ENCODE results near the gene METTL14.

The METTL14 gene

DNA sequence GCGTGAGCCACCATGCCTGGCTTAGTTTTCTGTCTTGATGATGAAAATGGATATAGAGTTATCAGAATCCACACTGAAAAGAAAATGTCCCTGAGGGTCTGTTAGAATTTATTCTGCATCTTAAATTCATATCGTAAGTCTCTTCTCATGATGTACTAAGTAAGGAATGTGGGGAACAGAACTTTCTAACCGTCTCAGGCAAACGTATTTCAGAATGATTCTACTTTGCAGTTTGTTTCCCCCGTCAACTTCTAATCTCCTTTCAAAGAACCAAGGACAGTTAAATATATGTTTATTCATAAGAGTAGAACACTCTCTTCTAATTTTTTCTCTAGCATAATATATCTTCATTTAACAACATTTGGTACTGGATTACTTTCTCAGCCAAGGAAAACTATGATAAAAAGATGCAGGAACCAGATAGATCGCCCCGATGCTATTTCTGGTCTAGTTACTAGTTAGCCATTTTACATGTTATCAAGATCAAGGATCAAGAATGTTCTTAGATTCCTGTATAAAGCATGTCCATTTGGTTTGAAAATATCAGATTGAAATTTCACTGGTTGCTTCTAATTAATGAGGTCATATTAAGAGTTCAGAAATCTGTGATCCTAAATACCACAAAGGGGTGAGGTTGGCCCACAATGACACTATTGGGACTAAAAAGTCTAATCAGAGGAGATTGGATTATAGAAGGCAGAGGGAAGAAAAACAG lies 49.5 kb downstream of the METTL14 start:
- TF ChIP-seq, protein P1, sequence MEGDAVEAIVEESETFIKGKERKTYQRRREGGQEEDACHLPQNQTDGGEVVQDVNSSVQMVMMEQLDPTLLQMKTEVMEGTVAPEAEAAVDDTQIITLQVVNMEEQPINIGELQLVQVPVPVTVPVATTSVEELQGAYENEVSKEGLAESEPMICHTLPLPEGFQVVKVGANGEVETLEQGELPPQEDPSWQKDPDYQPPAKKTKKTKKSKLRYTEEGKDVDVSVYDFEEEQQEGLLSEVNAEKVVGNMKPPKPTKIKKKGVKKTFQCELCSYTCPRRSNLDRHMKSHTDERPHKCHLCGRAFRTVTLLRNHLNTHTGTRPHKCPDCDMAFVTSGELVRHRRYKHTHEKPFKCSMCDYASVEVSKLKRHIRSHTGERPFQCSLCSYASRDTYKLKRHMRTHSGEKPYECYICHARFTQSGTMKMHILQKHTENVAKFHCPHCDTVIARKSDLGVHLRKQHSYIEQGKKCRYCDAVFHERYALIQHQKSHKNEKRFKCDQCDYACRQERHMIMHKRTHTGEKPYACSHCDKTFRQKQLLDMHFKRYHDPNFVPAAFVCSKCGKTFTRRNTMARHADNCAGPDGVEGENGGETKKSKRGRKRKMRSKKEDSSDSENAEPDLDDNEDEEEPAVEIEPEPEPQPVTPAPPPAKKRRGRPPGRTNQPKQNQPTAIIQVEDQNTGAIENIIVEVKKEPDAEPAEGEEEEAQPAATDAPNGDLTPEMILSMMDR (IDR thresholded peaks at IDR 0.05; ENCODE audit: low read length, missing control alignments) = no peak
- no peak overlapping the region for H3K4me3 ChIP-seq (replicated peaks; ENCODE audit: low read depth, low read length)
- DNase-seq (ENCODE audit: low read depth) = no peak

DNA sequence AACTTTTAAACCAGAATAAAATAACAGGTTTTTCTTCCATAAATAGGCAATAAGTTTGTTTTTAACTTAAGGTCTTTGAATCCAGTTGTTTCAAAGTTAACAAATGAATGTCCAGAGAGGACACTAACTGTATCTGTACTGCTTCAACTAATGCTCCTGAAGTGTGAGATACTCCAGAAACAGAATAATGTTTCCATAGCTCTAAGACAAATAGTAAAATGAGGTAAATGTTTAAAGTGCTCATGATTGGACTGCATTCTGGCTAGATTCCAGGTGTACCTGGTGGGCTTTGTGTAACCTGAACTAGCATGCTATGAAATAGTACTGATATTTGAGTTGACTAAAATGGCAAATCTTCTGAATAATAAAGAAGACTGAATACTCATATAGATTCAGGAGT lies 51.7 kb downstream of the METTL14 start:
- no peak overlapping the region for H3K4me3 ChIP-seq (replicated peaks; ENCODE audit: low read depth, low read length)
- TF ChIP-seq, protein P1 (IDR thresholded peaks at IDR 0.05; ENCODE audit: low read length, missing control alignments) = no peak
- DNase-seq (ENCODE audit: low read depth) = no peak

DNA sequence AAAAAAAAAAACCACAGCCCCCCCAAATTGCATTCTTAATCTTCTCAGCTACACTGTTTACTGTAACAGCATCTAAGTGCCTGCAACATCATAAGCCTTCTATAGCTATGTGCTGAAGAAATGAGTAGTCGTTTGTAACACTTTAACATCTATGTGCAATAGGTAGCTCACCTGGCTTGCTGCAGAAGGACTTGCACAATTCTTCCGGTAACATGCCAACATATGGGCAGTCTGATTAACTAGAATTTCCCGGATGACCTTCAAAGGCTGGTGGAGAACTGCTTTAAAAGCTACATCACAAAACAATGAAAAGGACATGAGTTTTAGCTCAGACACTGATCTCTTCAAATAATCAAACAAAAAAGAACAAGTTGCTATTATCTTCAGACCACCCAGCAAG lies 52.9 kb downstream of the METTL14 start:
- DNase-seq (ENCODE audit: low read depth) = no peak
- no peak overlapping the region for H3K4me3 ChIP-seq (replicated peaks; ENCODE audit: low read depth, low read length)
- TF ChIP-seq, protein P1 (IDR thresholded peaks at IDR 0.05; ENCODE audit: low read length, missing control alignments) = no peak

DNA sequence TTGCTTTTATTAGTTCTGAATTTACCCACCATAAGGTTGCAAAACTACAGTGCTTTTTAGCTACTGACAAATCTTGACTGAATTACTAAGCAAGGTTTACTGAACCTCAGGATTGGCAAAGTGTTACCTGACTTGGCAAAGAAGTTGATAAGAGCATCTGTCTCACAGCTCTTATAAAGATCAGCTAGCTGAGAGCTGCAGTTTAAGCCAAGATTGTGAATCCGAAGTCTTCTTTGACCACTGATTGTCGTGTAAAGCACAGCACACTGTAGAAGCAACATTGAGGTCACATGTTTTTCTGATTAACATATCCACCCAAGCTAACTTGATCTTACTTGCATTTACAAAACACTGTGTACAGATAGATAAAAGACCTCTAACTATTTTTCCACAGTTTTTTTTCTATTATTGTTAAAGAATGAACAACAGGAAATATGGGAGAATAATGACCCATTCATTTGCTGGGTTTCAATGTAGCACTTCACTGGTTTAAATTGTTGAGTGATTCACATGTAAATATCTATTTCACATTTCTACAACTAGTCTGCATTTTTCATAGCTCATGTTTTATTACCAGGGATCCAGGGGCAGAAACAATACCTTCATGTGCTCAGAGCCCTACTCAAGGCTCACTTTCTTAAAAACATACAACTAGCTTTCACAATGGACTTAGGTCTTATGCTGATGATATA lies 54.0 kb downstream of the METTL14 start:
- TF ChIP-seq, protein P1 (IDR thresholded peaks at IDR 0.05; ENCODE audit: low read length, missing control alignments) = no peak
- no peak overlapping the region for H3K4me3 ChIP-seq (replicated peaks; ENCODE audit: low read depth, low read length)
- DNase-seq (ENCODE audit: low read depth) = no peak

DNA sequence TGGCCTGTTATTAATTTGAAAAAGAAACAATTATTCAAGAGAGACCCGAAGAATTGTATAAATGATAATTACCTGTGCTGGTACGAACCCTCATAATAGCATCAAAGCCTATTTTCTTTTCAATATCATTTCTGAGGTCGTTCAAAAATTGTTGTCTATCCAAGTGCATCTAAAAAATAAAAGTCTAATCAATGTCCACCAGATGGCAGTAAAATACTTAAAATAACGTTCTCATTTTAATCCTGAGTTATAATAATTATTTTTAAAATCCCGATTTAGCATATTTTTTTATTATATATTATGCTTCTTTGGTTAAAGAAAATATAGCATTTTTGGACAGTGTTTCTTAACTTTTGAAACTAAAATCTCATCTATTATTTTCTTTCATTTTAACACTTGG lies 55.7 kb downstream of the METTL14 start:
- no peak overlapping the region for H3K4me3 ChIP-seq (replicated peaks; ENCODE audit: low read depth, low read length)
- DNase-seq (ENCODE audit: low read depth) = peak; percentile 58
- TF ChIP-seq, protein P1 (IDR thresholded peaks at IDR 0.05; ENCODE audit: low read length, missing control alignments) = peak; percentile 20

DNA sequence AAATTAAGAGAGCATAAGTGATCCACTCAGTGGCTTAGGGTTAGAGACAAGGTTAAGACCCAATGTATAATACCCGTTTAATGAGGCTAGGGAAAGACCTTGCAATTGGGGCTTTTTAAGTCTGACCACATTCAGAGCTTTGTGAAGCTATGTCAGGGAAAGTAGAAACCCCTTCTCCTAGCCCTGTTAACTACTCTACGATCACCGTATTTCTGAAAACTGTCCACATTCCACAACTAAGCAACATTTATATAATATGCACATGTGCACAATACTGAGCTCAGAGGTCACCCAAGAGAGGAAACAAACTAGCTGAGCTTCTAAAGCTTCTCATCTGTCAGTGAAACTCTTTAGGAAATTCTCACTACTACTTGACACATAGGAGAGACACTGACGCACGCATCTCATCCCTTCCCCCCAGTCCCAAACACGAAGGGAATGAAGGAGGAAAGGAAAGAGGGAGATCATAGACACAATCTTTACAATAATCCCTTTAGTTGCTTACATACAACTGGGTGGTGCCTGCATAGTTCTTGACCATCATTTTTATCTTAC lies 56.2 kb downstream of the METTL14 start:
- no peak overlapping the region for H3K4me3 ChIP-seq (replicated peaks; ENCODE audit: low read depth, low read length)
- peak; percentile 28 for DNase-seq (ENCODE audit: low read depth)
- TF ChIP-seq, protein P1 (IDR thresholded peaks at IDR 0.05; ENCODE audit: low read length, missing control alignments) = no peak

All from fibroblast of pulmonary artery (primary cell).